C4-2B (cell line): ENCODE measurements around the gene ARSB.

Source experiments
- ZFX ChIP-seq: fragments of 450-650 bp; IDR thresholded peaks from 2 replicates; pipeline ENCODE4 v1.6.1; 2017
- TF ChIP-seq, protein P1 (sequence below): fragments of 450-650 bp; conservative IDR thresholded peaks from 2 replicates; pipeline ENCODE4 v1.5.1; 2017; ENCODE audit warnings: mild to moderate bottlenecking

DNA sequence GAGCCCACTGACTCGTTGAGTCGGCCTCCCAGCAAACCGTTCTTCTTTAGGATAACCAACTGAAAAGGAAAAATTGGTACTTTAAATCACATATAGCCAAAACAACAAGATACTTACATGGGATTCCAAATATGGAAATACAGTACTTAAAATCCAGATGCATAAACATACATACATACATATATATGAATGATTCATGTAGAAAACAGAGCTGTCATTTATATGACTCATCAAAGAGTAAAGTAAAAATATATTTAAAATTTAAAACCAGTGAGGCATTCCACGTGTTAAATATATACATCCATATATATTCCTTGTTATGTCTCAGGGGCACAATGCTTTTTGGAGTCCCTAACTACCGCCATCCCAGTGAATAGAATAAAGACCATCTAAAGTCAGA is 47.7 kb upstream of the ARSB start:
- TF ChIP-seq, protein P1, sequence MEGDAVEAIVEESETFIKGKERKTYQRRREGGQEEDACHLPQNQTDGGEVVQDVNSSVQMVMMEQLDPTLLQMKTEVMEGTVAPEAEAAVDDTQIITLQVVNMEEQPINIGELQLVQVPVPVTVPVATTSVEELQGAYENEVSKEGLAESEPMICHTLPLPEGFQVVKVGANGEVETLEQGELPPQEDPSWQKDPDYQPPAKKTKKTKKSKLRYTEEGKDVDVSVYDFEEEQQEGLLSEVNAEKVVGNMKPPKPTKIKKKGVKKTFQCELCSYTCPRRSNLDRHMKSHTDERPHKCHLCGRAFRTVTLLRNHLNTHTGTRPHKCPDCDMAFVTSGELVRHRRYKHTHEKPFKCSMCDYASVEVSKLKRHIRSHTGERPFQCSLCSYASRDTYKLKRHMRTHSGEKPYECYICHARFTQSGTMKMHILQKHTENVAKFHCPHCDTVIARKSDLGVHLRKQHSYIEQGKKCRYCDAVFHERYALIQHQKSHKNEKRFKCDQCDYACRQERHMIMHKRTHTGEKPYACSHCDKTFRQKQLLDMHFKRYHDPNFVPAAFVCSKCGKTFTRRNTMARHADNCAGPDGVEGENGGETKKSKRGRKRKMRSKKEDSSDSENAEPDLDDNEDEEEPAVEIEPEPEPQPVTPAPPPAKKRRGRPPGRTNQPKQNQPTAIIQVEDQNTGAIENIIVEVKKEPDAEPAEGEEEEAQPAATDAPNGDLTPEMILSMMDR = no peak
- TF ChIP-seq ZFX = no peak
